Neural progenitor cell (in vitro differentiated cells): ENCODE data around the gene PRDM16. TPM values are rescaled to one million over a fixed set of nuclear protein-coding genes. Genes with fewer than 3 reads are reported as not detected.

Source experiments
- DNase-seq: peaks from one replicate; pipeline ENCODE4 v3.0.0-alpha.2; 2016; ENCODE audit warnings: low spot score
- H2AFZ ChIP-seq: fragments of 200-600 bp; sonication (generic); replicated peaks from 2 replicates; pipeline ENCODE4 v1.6.1; 2016; ENCODE audit warnings: antibody characterized with exemption
- H3F3A ChIP-seq: fragments of 200-600 bp; sonication (generic); 2 replicates; pipeline ENCODE4 v1.6.1; 2016; ENCODE audit warnings: antibody characterized with exemption, low read depth
- H3K27ac ChIP-seq: fragments of 200-600 bp; sonication (generic); 2 replicates; pipeline ENCODE4 v1.5.1; 2016; ENCODE audit warnings: mild to moderate bottlenecking
- H3K27me3 ChIP-seq: fragments of 200-600 bp; sonication (generic); 2 replicates; pipeline ENCODE4 v1.6.1; 2016; ENCODE audit warnings: mild to moderate bottlenecking, moderate library complexity
- H3K36me3 ChIP-seq: fragments of 200-600 bp; sonication (generic); 2 replicates; pipeline ENCODE4 v1.5.1; 2016
- H3K4me1 ChIP-seq: fragments of 200-600 bp; sonication (generic); 2 replicates; pipeline ENCODE4 v1.6.1; 2016; ENCODE audit warnings: mixed run types
- H3K4me2 ChIP-seq: fragments of 200-600 bp; sonication (generic); 2 replicates; pipeline ENCODE4 v1.6.1; 2016
- H3K4me3 ChIP-seq: fragments of 200-600 bp; sonication (generic); 2 replicates; pipeline ENCODE4 v1.5.1; 2016
- H3K79me2 ChIP-seq: fragments of 200-600 bp; sonication (generic); 2 replicates; pipeline ENCODE4 v1.6.1; 2016; ENCODE audit warnings: low read depth
- H3K9ac ChIP-seq: fragments of 200-600 bp; sonication (generic); 2 replicates; pipeline ENCODE4 v1.6.1; 2016
- H3K9me3 ChIP-seq: fragments of 200-600 bp; sonication (generic); 2 replicates; pipeline ENCODE4 v1.5.1; 2016; ENCODE audit warnings: low read depth
- H4K20me1 ChIP-seq: fragments of 200-600 bp; sonication (generic); 2 replicates; pipeline ENCODE4 v1.6.1; 2016; ENCODE audit warnings: low read depth
- H3K27ac Mint-ChIP-seq: 3 replicates; pipeline ENCODE4 v1.8.0; 2021; ENCODE audit warnings: mixed read lengths
- H3K27me3 Mint-ChIP-seq: 2 replicates; pipeline ENCODE4 v1.8.0; 2022; ENCODE audit warnings: low read depth, mild to moderate bottlenecking, inconsistent platforms, moderate library complexity, mixed read lengths; ENCODE audit not compliant: insufficient read depth
- H3K36me3 Mint-ChIP-seq: 3 replicates; pipeline ENCODE4 v1.8.0; 2021; ENCODE audit warnings: mixed read lengths
- H3K4me1 Mint-ChIP-seq: 3 replicates; pipeline ENCODE4 v1.8.0; 2021; ENCODE audit warnings: mixed read lengths
- H3K4me3 Mint-ChIP-seq: 3 replicates; pipeline ENCODE4 v1.8.0; 2021; ENCODE audit warnings: mild to moderate bottlenecking, moderate library complexity, mixed read lengths
- H3K9me3 Mint-ChIP-seq: 3 replicates; pipeline ENCODE4 v1.8.0; 2020; ENCODE audit warnings: mixed read lengths
- CTCF ChIP-seq: fragments of 200-600 bp; sonication (generic); IDR thresholded peaks from 2 replicates; pipeline ENCODE4 v1.5.1; 2017; ENCODE audit warnings: antibody characterized with exemption, mild to moderate bottlenecking
- EZH2 ChIP-seq: fragments of 200-600 bp; sonication (generic); IDR thresholded peaks from 2 replicates; pipeline ENCODE4 v1.6.1; 2017; ENCODE audit warnings: antibody characterized with exemption, mild to moderate bottlenecking, moderate library complexity
- EZH2phosphoT487 ChIP-seq: fragments of 200-600 bp; sonication (generic); IDR thresholded peaks from 2 replicates; pipeline ENCODE4 v1.6.1; 2017; ENCODE audit warnings: antibody characterized with exemption
- total RNA-seq: library from RNA; depleted of rRNA; stranded (reverse); fragments of >200 nt; gene quantifications from 2 replicates; pipeline ENCODE4 v1.2.3, GENCODE V29; 2015; ENCODE audit warnings: low replicate concordance

Gene PRDM16
- total RNA-seq, 1 donor from 2014 or later, result 1.9 TPM

GRCh38 chr1:3049905-3050304 is 19.1 kb upstream of the PRDM16 start:
- Histone ChIP-seq H3K27me3 (peaks cover 14% of the 10 kb centered on the region), H3K4me2 (no peak overlapping the region), H3K27ac (no peak overlapping the region), H3K4me1 (no peaks in the 10 kb centered on the region), H2AFZ (no peak overlapping the region), H3K4me3 (no peak overlapping the region), H3K36me3 (no peaks in the 10 kb centered on the region), H3K79me2 (no peaks in the 10 kb centered on the region), H3K9ac (no peak overlapping the region), H3K9me3 (peaks cover 4% of the 10 kb centered on the region), H4K20me1 (no peaks in the 10 kb centered on the region), H3F3A (no peaks in the 10 kb centered on the region)
- H3K27ac Mint-ChIP-seq, result no peak overlapping the region
- H3K4me3 Mint-ChIP-seq, result no peak overlapping the region
- peaks cover 13% of the 10 kb centered on the region for H3K9me3 Mint-ChIP-seq
- peaks cover 16% of the 10 kb centered on the region for H3K27me3 Mint-ChIP-seq
- DNase-seq, result no peak
- no peaks in the 10 kb centered on the region for H3K36me3 Mint-ChIP-seq
- no peak for TF ChIP-seq EZH2phosphoT487
- no peak for TF ChIP-seq EZH2
- no peak for TF ChIP-seq CTCF
- no peaks in the 10 kb centered on the region for H3K4me1 Mint-ChIP-seq

GRCh38 chr1:3050603-3051002 is 18.4 kb upstream of the PRDM16 start:
- no peak overlapping the region for H3K4me3 Mint-ChIP-seq
- no peaks in the 10 kb centered on the region for H3K4me1 Mint-ChIP-seq
- H3K9ac ChIP-seq, result no peak overlapping the region
- DNase-seq, result no peak
- peaks cover 4% of the 10 kb centered on the region for H3K9me3 ChIP-seq
- peaks cover 13% of the 10 kb centered on the region for H3K9me3 Mint-ChIP-seq
- H3F3A ChIP-seq, result no peaks in the 10 kb centered on the region
- TF ChIP-seq EZH2, result no peak
- TF ChIP-seq CTCF, result no peak
- no peak for TF ChIP-seq EZH2phosphoT487
- H3K36me3 Mint-ChIP-seq, result no peaks in the 10 kb centered on the region
- peaks cover 20% of the 10 kb centered on the region for H3K27me3 ChIP-seq
- no peak overlapping the region for H3K4me3 ChIP-seq
- H2AFZ ChIP-seq, result no peak overlapping the region
- no peak overlapping the region for H3K27ac Mint-ChIP-seq
- no peak overlapping the region for H3K27ac ChIP-seq
- H3K4me1 ChIP-seq, result no peaks in the 10 kb centered on the region
- H3K4me2 ChIP-seq, result no peak overlapping the region
- H3K79me2 ChIP-seq, result no peaks in the 10 kb centered on the region
- no peaks in the 10 kb centered on the region for H3K36me3 ChIP-seq
- no peaks in the 10 kb centered on the region for H4K20me1 ChIP-seq
- H3K27me3 Mint-ChIP-seq, result peaks cover 16% of the 10 kb centered on the region

GRCh38 chr1:3051270-3052268 is 17.4 kb upstream of the PRDM16 start:
- no peak for DNase-seq
- Mint-ChIP-seq H3K27me3 (peaks cover 19% of the 10 kb centered on the region), H3K4me3 (no peak overlapping the region), H3K27ac (no peak overlapping the region), H3K36me3 (no peaks in the 10 kb centered on the region), H3K4me1 (no peaks in the 10 kb centered on the region), H3K9me3 (peaks cover 13% of the 10 kb centered on the region)
- H3F3A ChIP-seq, result no peaks in the 10 kb centered on the region
- no peaks in the 10 kb centered on the region for H3K36me3 ChIP-seq
- no peak overlapping the region for H3K9ac ChIP-seq
- H3K4me3 ChIP-seq, result no peak overlapping the region
- no peak overlapping the region for H3K27ac ChIP-seq
- no peak for TF ChIP-seq EZH2phosphoT487
- no peak for TF ChIP-seq EZH2
- no peak for TF ChIP-seq CTCF
- no peaks in the 10 kb centered on the region for H3K79me2 ChIP-seq
- H4K20me1 ChIP-seq, result no peaks in the 10 kb centered on the region
- H3K9me3 ChIP-seq, result peaks cover 4% of the 10 kb centered on the region
- H3K4me2 ChIP-seq, result no peak overlapping the region
- H3K4me1 ChIP-seq, result no peaks in the 10 kb centered on the region
- peaks cover 28% of the 10 kb centered on the region for H3K27me3 ChIP-seq
- H2AFZ ChIP-seq, result no peak overlapping the region
